Omental fat pad (tissue), 4 donors: Measurements from ENCODE around the gene SORCS3. TPM values are rescaled to one million over a fixed set of nuclear protein-coding genes. Genes with fewer than 3 reads are reported as not detected.

ENCODE experiments used
- ATAC-seq: fragments of 150-250 bp; one replicate; pipeline ENCODE4 v1.9.1; 2016; ENCODE audit warnings: mild to moderate bottlenecking, moderate library complexity; ENCODE audit not compliant: low FRiP score
- DNase-seq: peaks from one replicate; pipeline ENCODE4 v3.0.0-alpha.2; 2019; ENCODE audit warnings: low spot score
- CTCF ChIP-seq, 3 donors: fragments of 450-650 bp; IDR thresholded peaks; one replicate each; pipeline ENCODE4 v1.5.1; 2016 to 2017; ENCODE audit warnings: antibody characterized with exemption in 3 of 3, mild to moderate bottlenecking in 3 of 3, moderate library complexity in 2 of 3
- total RNA-seq, 4 donors: library from RNA; depleted of rRNA; stranded (reverse); fragments of >200 nt; gene quantifications; one replicate each; pipeline ENCODE4 v1.1.0, GENCODE V29; 2016

SORCS3 gene
- total RNA-seq, 4 donors from 2014 or later: not detected

DNA sequence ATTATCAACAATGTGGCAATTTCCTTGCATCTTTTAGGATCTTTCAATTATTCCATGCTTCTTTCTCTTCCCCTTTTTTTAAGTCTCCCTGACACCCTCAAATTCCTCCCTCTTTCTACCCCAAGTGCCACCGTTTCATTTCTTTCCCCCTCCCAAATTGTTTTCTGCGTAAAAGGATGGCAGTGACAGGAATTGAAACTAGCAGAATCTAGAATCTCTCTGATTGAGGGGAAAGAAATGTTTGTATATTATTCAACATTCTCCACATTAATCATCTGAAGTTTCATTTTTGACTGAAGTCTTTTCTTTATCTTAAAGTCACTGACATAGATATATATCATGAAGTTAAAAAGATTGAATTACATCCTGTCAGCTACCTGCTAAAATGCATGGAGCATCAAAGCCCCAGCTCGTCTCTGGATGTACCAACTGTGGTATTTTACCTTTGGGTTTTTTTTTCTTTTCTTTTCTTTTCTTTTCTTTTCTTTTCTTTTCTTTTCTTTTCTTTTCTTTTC lies 633.5 kb downstream of the SORCS3 start:
- TF ChIP-seq CTCF (IDR thresholded peaks at IDR 0.05): no peak
- no peak for DNase-seq
- no peak for ATAC-seq

GRCh38 chr10:105278439-105278838 lies 637.3 kb downstream of the SORCS3 start:
- no peak for DNase-seq
- TF ChIP-seq CTCF (IDR thresholded peaks at IDR 0.05): no peak
- no peak for ATAC-seq

DNA sequence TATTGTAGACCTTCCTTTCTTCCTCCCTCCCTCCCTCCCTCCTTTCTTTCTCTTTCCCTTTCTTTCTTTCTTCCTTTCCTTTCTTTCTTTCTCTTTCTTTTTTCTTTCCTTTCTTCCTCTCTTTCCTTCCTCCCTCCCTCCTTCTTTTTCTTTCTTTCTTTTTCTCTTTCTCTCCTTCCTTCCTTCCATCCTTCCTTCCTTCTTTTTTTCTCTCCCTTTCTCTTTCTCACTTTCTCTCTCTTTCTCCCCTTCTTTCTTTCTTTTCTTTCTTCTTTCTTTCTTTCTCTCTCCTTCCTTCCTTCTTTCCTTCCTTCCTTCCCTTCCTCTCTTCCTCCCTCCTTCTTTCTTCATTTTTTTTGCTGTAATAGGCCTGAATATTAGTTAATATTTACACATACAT lies 638.0 kb downstream of the SORCS3 start:
- ATAC-seq (no peak), DNase-seq (no peak)
- no peak for TF ChIP-seq CTCF (IDR thresholded peaks at IDR 0.05)

DNA sequence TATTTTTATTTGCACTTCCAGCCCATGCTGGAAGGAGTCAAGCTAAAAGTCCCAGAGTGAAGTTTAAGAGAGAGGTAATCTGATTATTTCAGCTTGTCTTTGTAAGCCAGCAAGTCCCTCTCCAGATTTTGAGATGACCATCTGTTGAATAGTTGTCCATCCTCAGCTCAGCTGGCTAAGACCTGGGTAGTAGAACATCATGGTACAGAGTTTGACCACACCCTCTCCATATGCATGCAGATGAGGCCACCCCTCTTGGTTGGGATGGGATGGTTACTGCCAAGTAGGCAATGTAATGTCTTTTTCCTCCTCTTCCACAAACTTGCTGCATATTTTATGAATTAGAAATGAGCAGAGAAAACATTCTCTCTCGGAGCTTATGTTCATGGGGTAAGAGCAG lies 639.8 kb downstream of the SORCS3 start:
- no peak for ATAC-seq
- no peak for TF ChIP-seq CTCF (IDR thresholded peaks at IDR 0.05)
- DNase-seq: no peak

DNA sequence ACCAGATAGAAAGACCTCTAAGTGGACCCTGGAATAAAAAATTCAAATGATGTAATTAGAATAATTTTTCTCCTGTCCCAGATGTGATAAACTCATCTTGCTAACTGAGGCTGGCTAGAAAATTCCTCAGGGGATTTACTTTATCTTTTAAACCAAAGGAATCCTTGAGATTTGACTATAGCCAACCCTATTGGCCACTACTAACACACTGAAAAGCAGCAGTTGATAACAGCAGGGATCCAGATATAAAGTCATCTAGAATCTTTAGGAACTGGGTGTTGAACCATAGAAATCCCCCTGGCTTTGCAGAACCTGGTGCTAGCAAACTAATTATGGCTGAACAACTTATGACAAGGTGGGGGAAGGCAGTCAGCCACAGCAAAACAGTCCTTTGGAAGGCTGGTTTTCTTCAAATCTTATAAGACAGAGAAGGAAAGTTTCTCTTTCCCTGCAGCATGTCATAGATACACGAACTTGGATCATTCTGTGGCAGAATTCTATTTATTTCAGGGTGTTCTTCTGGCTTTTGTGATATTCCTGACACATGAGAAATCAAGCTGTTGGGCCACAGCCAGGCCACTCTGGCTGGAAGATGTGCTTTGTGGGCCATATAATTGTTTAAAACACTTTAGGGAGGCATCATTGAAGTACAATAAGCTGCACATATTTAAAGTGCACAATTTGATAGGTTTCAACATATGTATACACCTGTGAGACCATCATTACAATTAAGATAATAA lies 643.6 kb downstream of the SORCS3 start:
- no peak for TF ChIP-seq CTCF (IDR thresholded peaks at IDR 0.05)
- ATAC-seq (no peak), DNase-seq (no peak)

DNA sequence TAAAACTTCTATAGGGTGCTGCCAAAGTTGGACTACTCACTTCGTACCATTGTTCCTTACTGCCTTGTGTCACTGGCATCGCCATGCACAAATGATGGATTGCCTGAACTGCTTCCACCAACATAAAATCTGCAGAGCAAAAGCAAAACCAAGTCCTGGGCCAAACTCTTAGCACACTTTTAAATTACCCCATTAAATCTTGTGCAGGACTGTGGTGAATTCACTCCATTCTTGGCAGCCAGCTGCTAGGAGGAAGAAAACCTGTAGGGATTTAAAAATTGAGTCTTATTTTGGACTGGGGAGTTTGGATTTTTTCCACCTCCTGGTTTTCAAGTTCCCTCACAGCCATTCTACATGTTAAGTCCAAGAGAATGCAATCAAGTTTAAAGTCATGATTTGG lies 646.9 kb downstream of the SORCS3 start:
- no peak for DNase-seq
- no peak for ATAC-seq
- no peak for TF ChIP-seq CTCF (IDR thresholded peaks at IDR 0.05)

GRCh38 chr10:105288613-105289012 lies 647.5 kb downstream of the SORCS3 start:
- DNase-seq (no peak), ATAC-seq (no peak)
- TF ChIP-seq CTCF (IDR thresholded peaks at IDR 0.05): no peak
